ENCODE results near the gene PDXDC1.
"Not testable (repeated sequence)": the region's sequence is repeated elsewhere in the genome, so short reads cannot be mapped to it uniquely, and the experiment has no call there.

GRCh38 chr16:15157644-15158043, 182.8 kb downstream of the PDXDC1 start:
- TF ChIP-seq EZH2, CTCF, EZH2phosphoT487 (IDR thresholded peaks at IDR 0.05): not testable (repeated sequence)

All from neural progenitor cell (in vitro differentiated cells).